K562 (cell line): Measurements from ENCODE around the gene ANXA7. TPM values are rescaled to one million over a fixed set of nuclear protein-coding genes. Genes with fewer than 3 reads are reported as not detected.
A peak's percentile ranks its signal among the peaks of the same experiment; 100 is the strongest.

Experiments
- ARID1B ChIP-seq: fragments of 450-650 bp; IDR thresholded peaks from 2 replicates; pipeline ENCODE4 v1.6.1; 2016; ENCODE audit warnings: antibody characterized with exemption, mild to moderate bottlenecking, inconsistent platforms
- BRD4 ChIP-seq: fragments of 200-600 bp; sonication (generic); IDR thresholded peaks from 2 replicates; pipeline ENCODE4 v1.6.1; 2017; ENCODE audit warnings: inconsistent platforms
- FIP1L1 ChIP-seq: fragments of 200-400 bp; formaldehyde crosslinking; IDR thresholded peaks from 2 replicates; pipeline ENCODE4 v1.6.1; 2018; ENCODE audit warnings: mild to moderate bottlenecking, low read depth, low read length; ENCODE audit not compliant: poor library complexity, severe bottlenecking
- HDAC1 ChIP-seq, 2 experiments: fragments of 450-650 bp; IDR thresholded peaks; 2 replicates each; pipeline ENCODE4 v1.6.1; 2016 to 2017; ENCODE audit warnings: inconsistent platforms in 1 of 2, mild to moderate bottlenecking in 1 of 2, moderate library complexity in 1 of 2
- HNRNPK ChIP-seq: fragments of 200-400 bp; formaldehyde crosslinking; IDR thresholded peaks from one replicate; pipeline ENCODE4 v1.6.1; 2018; ENCODE audit warnings: mild to moderate bottlenecking, low read depth, low read length; ENCODE audit not compliant: poor library complexity, severe bottlenecking
- MGA ChIP-seq: fragments of 450-650 bp; IDR thresholded peaks from 2 replicates; pipeline ENCODE4 v1.6.1; 2016; ENCODE audit warnings: mild to moderate bottlenecking, moderate library complexity
- PTTG1 ChIP-seq: fragments of 450-650 bp; IDR thresholded peaks from 2 replicates; pipeline ENCODE4 v1.6.1; 2016; ENCODE audit warnings: low read depth, mild to moderate bottlenecking, missing genetic modification characterization, missing compliant biosample characterization
- SMAD1 ChIP-seq: fragments of 150-350 bp; IDR thresholded peaks from 2 replicates; pipeline ENCODE4 v1.6.1; 2014; ENCODE audit warnings: low read length, low read depth; ENCODE audit not compliant: partially characterized antibody
- USF1 ChIP-seq: sonication (generic); formaldehyde crosslinking; IDR thresholded peaks from 2 replicates; pipeline ENCODE4 v1.9.0; 2022; ENCODE audit warnings: mild to moderate bottlenecking, missing genetic modification reagents
- ZKSCAN1 ChIP-seq: fragments of 150-350 bp; IDR thresholded peaks from 2 replicates; pipeline ENCODE4 v1.6.1; 2016; ENCODE audit warnings: low read depth, low read length
- ZNF79 ChIP-seq: fragments of 250-450 bp; sonication (Bioruptor Pico); IDR thresholded peaks from 2 replicates; pipeline ENCODE4 v1.4.0; 2020; ENCODE audit warnings: low read depth, mild to moderate bottlenecking, moderate library complexity
- polyA plus RNA-seq, 8 experiments: library from polyadenylated mRNA; depleted of rRNA in 4 of 8; stranded (reverse) in 5 of 8; unstranded in 3 of 8; fragments of >200 nt; fragmentation: Nextera tagmentation in 2 of 8; fragmentation: Illumina TruSeq in 1 of 8; extraction: Ambion mirVana in 2 of 8; extraction: Trizol in 1 of 8; gene quantifications; 2 replicates each; pipeline versions ENCODE4 v1.2.1 to v1.2.3, GENCODE V29; 2011 to 2014; ENCODE audit warnings: inconsistent platforms in 1 of 8, missing spikeins in 1 of 8
- total RNA-seq, 7 experiments: library from RNA; depleted of rRNA in 6 of 7; stranded (reverse); fragments of >200 nt in 6 of 7; fragmentation: Illumina TruSeq in 2 of 7; extraction: Trizol in 2 of 7; gene quantifications; 2 replicates each; pipeline versions ENCODE4 v1.2.1 to v1.2.3, GENCODE V29; 2011 to 2021; ENCODE audit warnings: low replicate concordance in 1 of 7
- TF ChIP-seq, protein P1 (sequence below): fragments of 450-650 bp; formaldehyde crosslinking; IDR thresholded peaks from 2 replicates; pipeline ENCODE4 v1.4.0; 2022; ENCODE audit warnings: mild to moderate bottlenecking, moderate library complexity
- TF ChIP-seq, protein P2 (sequence below): sonication (generic); formaldehyde crosslinking; IDR thresholded peaks from 2 replicates; pipeline ENCODE4 v1.8.0; 2022; ENCODE audit warnings: mild to moderate bottlenecking, missing genetic modification reagents

The ANXA7 gene
- total and polyA plus RNA-seq, 9 of the 15 experiments (the other 6 are each of a cell fraction or from before 2014, with no cell fraction given) = 81.6 to 157 (median 122) TPM

DNA sequence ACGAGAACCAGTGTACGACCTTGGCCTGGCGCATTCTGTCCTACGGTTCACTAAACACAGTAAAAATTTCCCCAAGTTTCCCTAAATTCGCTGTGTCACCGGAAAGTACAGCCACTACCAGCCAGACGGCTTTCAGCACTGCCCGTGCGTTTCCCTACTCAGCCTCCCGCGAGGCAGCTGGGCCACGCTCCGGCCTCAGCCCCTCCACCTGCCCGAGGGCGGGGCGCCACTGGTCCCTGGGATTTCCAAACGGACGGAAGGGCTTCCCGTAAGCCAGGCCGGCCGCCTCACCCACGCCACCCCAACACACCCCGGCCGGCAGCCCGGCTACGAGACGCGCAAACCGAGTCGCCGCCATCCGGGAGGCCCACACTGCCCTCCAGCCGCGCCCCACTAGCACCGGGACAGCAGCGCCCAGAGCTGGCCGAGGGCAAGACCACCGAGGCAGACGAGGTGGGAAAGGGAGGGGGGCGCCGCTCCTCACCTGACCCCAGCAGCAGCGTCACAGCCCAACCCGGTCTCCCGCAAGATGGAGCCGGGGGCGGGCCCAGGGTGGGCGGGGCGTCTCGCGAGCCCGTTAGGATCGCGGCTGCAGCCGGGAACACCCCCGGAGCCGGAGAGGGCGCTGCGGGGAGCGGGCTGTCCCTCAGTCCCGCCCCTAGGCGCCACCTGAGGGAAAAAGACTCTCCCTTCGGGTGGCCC lies at the start of gene ANXA7 (continued):
- TF ChIP-seq, protein P1, sequence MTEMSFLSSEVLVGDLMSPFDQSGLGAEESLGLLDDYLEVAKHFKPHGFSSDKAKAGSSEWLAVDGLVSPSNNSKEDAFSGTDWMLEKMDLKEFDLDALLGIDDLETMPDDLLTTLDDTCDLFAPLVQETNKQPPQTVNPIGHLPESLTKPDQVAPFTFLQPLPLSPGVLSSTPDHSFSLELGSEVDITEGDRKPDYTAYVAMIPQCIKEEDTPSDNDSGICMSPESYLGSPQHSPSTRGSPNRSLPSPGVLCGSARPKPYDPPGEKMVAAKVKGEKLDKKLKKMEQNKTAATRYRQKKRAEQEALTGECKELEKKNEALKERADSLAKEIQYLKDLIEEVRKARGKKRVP = no peak
- TF ChIP-seq MGA (no peak), FIP1L1 (peak; percentile 62), BRD4 (peak; percentile 93; the same call in 1 of the 2 replicates), PTTG1 (tag) (no peak), SMAD1 (peak; percentile 27), ZKSCAN1 (no peak), HDAC1 (IDR thresholded peaks at IDR 0.05) (peak; percentile 58 to 95; a peak in 3 of 4 replicates), ARID1B (peak; percentile 66), ZNF79 (no peak), USF1 (CRISPR knock-in tag) (peak; percentile 65), HNRNPK (peak; percentile 75)
- TF ChIP-seq, protein P2, sequence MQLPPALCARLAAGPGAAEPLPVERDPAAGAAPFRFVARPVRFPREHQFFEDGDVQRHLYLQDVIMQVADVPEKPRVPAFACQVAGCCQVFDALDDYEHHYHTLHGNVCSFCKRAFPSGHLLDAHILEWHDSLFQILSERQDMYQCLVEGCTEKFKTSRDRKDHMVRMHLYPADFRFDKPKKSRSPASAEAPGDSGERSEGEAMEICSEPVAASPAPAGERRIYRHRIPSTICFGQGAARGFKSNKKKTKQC (CRISPR knock-in tag) = 0 out of 2 replicates have a peak, but pooled peaks have one; percentile 63
